CD4-positive, alpha-beta T cell (primary cell): ENCODE data around the gene HTT-AS. TPM values are rescaled to one million over a fixed set of nuclear protein-coding genes. Genes with fewer than 3 reads are reported as not detected.

ENCODE experiments used
- ATAC-seq: fragments of 200-7000 bp; cut with Tn5 transposase; one replicate; pipeline ENCODE4 v1.10.0; 2022; ENCODE audit warnings: mild to moderate bottlenecking; ENCODE audit not compliant: poor library complexity
- CTCF ChIA-PET: fragments of 350-600 bp; sonication (Branson Sonifier 250); formaldehyde crosslinking; loops from one replicate; lab custom pipeline; 2021; ENCODE audit warnings: antibody characterized with exemption, inconsistent platforms; lab: Charles Lee
- POLR2A ChIA-PET: fragments of 350-600 bp; sonication (Branson Sonifier 250); formaldehyde crosslinking; loops from one replicate; lab custom pipeline; 2021; ENCODE audit warnings: antibody characterized with exemption, inconsistent platforms; lab: Charles Lee
- DNase-seq, 14 experiments: peaks; one replicate each; pipeline ENCODE4 v3.0.0-alpha.2; 2013 to 2020; ENCODE audit warnings: mixed read lengths in 2 of 14
- H3K27ac ChIP-seq, 2 donors: one replicate each; pipeline versions ENCODE4 v1.5.1 to v1.7.0; 2013; ENCODE audit warnings: low read length in 2 of 2, low read depth in 1 of 2, mild to moderate bottlenecking in 1 of 2
- H3K27me3 ChIP-seq, 2 experiments: 1 replicate in 1 of 2; 2 replicates in 1 of 2; pipeline versions ENCODE4 v1.6.1 to v1.7.0; 2013; ENCODE audit warnings: low read length in 2 of 2, control low read depth in 1 of 2, mild to moderate bottlenecking in 1 of 2, moderate library complexity in 1 of 2; ENCODE audit not compliant: insufficient read depth in 2 of 2, control insufficient read depth in 1 of 2
- H3K36me3 ChIP-seq: one replicate; pipeline ENCODE4 v1.6.1; 2013; ENCODE audit warnings: low read length, control low read depth; ENCODE audit not compliant: insufficient read depth
- H3K4me1 ChIP-seq: one replicate; pipeline ENCODE4 v1.6.1; 2013; ENCODE audit warnings: low read length, control low read depth; ENCODE audit not compliant: insufficient read depth
- H3K4me3 ChIP-seq: one replicate; pipeline ENCODE4 v1.5.1; 2013; ENCODE audit warnings: mild to moderate bottlenecking, low read length, moderate library complexity
- H3K9me3 ChIP-seq, 2 experiments: 1 replicate in 1 of 2; 2 replicates in 1 of 2; pipeline versions ENCODE4 v1.6.1 to v1.7.0; 2013; ENCODE audit warnings: low read length in 2 of 2, mild to moderate bottlenecking in 2 of 2, control low read depth in 1 of 2, moderate library complexity in 1 of 2; ENCODE audit not compliant: control insufficient read depth in 1 of 2, insufficient read depth in 1 of 2
- H3K27ac Mint-ChIP-seq: one replicate; pipeline ENCODE4 v1.8.0; 2020; ENCODE audit warnings: mixed read lengths
- H3K27me3 Mint-ChIP-seq: one replicate; pipeline ENCODE4 v1.8.0; 2021; ENCODE audit warnings: mixed read lengths
- H3K36me3 Mint-ChIP-seq: one replicate; pipeline ENCODE4 v1.8.0; 2021; ENCODE audit warnings: low read depth, mixed read lengths
- H3K4me1 Mint-ChIP-seq: one replicate; pipeline ENCODE4 v1.8.0; 2021; ENCODE audit warnings: low read depth, mixed read lengths
- H3K4me3 Mint-ChIP-seq: one replicate; pipeline ENCODE4 v1.8.0; 2020; ENCODE audit warnings: mild to moderate bottlenecking, mixed read lengths
- H3K9me3 Mint-ChIP-seq: one replicate; pipeline ENCODE4 v1.8.0; 2020; ENCODE audit warnings: mixed read lengths
- intact Hi-C, 2 experiments: fragments of 100-400 bp; cut with DNase I in 1 of 2; cut with micrococcal nuclease in 1 of 2; formaldehyde crosslinking; loops; one replicate each; pipeline versions ENCODE4 v1.15.1 to v1.9.0; 2023 to 2025; cut with DNase I, micrococcal nuclease
- total RNA-seq, 174 experiments: library from RNA in 2 of 174; stranded (reverse) in 2 of 174; gene quantifications; one replicate each; pipeline ENCODE4 v1.2.3 and lab custom pipeline; 2021 to 2026
- TF ChIP-seq, protein P1 (sequence below): fragments of 200-600 bp; IDR thresholded peaks from one replicate; pipeline ENCODE4 v1.8.0; 2022; ENCODE audit warnings: antibody characterized with exemption, mild to moderate bottlenecking

The HTT-AS gene
- total RNA-seq, 2 experiments from 2014 or later, result not detected

DNA sequence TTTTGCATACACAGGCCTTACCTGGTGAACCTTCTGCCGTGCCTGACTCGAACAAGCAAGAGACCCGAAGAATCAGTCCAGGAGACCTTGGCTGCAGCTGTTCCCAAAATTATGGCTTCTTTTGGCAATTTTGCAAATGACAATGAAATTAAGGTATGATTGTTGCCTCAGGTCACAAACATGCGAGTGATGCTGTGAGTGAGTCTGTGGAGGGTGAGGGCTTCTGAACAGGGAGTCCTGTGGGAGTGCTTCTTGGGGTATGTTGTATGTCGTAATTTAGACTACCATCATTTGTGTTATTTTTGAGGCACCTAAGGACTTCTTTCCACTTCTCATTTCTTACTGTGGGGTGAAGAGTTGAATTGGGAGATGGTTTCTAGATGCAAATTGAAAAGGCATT, 32.9 kb upstream of the HTT-AS start:
- no peaks in the 10 kb centered on the region for H3K27me3 ChIP-seq
- peaks cover 45% of the 10 kb centered on the region for H3K36me3 ChIP-seq
- ChIA-PET POLR2A (interaction anchor here (1.6 kb wide), 1 partner anchor 33 kb away, joined by 7 read pairs; the partner anchor contains the start of genes HTT and HTT-AS), CTCF (interaction anchor here (0.6 to 2.4 kb wide), 8 partner anchors 10 to 34 kb away, joined by 3 to 9 read pairs (median 4); partner anchors contain the start of genes HTT and HTT-AS)
- ATAC-seq (no peak), DNase-seq (no peak)
- H3K36me3 Mint-ChIP-seq, result peaks cover 83% of the 10 kb centered on the region
- no peak overlapping the region for H3K27ac Mint-ChIP-seq
- no peaks in the 10 kb centered on the region for H3K9me3 Mint-ChIP-seq
- no peak overlapping the region for H3K27ac ChIP-seq
- H3K4me3 ChIP-seq, result no peak overlapping the region
- H3K27me3 Mint-ChIP-seq, result no peaks in the 10 kb centered on the region
- peaks cover 5% of the 10 kb centered on the region for H3K4me1 ChIP-seq
- no peaks in the 10 kb centered on the region for H3K9me3 ChIP-seq
- TF ChIP-seq, protein P1, sequence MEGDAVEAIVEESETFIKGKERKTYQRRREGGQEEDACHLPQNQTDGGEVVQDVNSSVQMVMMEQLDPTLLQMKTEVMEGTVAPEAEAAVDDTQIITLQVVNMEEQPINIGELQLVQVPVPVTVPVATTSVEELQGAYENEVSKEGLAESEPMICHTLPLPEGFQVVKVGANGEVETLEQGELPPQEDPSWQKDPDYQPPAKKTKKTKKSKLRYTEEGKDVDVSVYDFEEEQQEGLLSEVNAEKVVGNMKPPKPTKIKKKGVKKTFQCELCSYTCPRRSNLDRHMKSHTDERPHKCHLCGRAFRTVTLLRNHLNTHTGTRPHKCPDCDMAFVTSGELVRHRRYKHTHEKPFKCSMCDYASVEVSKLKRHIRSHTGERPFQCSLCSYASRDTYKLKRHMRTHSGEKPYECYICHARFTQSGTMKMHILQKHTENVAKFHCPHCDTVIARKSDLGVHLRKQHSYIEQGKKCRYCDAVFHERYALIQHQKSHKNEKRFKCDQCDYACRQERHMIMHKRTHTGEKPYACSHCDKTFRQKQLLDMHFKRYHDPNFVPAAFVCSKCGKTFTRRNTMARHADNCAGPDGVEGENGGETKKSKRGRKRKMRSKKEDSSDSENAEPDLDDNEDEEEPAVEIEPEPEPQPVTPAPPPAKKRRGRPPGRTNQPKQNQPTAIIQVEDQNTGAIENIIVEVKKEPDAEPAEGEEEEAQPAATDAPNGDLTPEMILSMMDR, result no peak
- intact Hi-C loops, result loop anchor here (1.0 to 10.0 kb wide), 4 partner anchors 30 to 373 kb away; no protein-coding TSS in a partner anchor
- H3K4me1 Mint-ChIP-seq, result peaks cover 5% of the 10 kb centered on the region
- no peak overlapping the region for H3K4me3 Mint-ChIP-seq

DNA sequence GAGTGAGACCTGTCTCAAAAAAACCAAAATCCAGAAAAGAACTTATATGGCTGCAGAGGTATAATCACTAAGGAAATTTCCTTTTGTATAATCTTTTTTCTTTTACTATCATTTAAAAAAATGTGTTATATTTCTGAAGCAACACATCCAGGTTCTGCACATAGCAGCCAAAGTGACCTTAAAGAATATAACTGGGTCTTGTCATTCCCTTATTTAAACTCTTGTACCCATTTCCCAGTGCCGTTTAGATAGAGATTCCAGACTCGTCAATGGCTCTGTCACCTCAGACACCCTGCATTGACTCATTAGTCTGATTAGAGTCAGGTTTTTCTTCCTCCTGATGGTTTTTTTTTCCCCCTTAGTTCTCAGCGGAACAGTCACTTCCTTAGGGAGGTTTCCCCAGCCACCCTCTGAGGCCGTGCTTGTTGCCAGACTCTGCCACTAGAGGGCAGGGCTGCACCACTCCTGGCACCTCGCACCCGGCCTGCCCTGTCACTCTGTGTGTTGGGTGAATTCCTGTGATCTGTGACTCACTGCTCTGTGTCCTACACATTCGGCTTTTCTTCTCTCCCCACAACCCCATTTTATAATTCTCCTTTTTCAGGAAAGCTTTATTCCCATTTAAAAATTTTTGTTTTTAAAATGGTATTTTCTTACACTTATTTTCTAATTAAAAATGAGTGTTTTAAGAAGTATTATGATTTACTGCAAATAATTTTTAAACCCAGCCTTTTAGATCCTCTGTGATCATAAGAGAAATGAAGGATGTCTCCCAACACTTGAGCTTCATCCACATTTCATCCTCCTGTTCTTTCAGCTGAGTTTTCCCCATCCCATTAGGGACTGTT, 32.2 kb upstream of the HTT-AS start:
- POLR2A ChIA-PET, result interaction anchor here (1.6 kb wide), 1 partner anchor 32 kb away, joined by 7 read pairs; the partner anchor contains the start of genes HTT and HTT-AS
- no peak overlapping the region for H3K4me3 Mint-ChIP-seq
- Histone ChIP-seq H3K4me3 (no peak overlapping the region), H3K27me3 (no peaks in the 10 kb centered on the region), H3K36me3 (peaks cover 45% of the 10 kb centered on the region), H3K4me1 (peaks cover 5% of the 10 kb centered on the region), H3K27ac (no peak overlapping the region), H3K9me3 (no peaks in the 10 kb centered on the region)
- no peaks in the 10 kb centered on the region for H3K9me3 Mint-ChIP-seq
- H3K27ac Mint-ChIP-seq, result peak overlapping the region; percentile 1
- intact Hi-C loops, result loop anchor here (1.0 to 10.0 kb wide), 6 partner anchors 30 to 774 kb away; no protein-coding TSS in a partner anchor
- ATAC-seq (peak; percentile 99), DNase-seq (peak; percentile 64 to 92 (median 80))
- TF ChIP-seq, protein P1, result peak; percentile 99
- CTCF ChIA-PET, result interaction anchor here (0.6 to 2.4 kb wide), 9 partner anchors 10 to 374 kb away, joined by 3 to 9 read pairs (median 4); partner anchors contain the start of genes HTT and HTT-AS
- peaks cover 82% of the 10 kb centered on the region for H3K36me3 Mint-ChIP-seq
- peaks cover 7% of the 10 kb centered on the region for H3K4me1 Mint-ChIP-seq
- H3K27me3 Mint-ChIP-seq, result no peaks in the 10 kb centered on the region

DNA sequence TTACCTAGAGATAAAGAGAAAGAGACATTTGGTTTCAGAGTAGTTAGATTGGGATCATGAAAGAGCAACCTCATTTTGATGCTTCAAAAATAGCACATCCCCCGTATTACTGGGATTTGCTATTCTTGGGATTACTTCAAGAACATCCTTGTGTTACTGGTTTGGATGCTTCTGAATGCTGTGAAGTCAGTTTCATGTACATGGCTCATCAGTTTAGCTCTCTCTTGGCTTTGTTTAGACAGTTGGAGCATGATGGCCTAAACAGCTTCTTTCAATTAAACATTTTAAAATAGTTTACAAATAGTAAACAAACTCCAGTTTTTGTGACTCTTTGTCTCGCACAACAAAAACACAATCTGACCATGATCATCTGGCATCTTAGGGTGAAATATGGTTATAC, 24.0 kb upstream of the HTT-AS start:
- ChIA-PET CTCF (no interaction called here), POLR2A (no interaction called here)
- Histone ChIP-seq H3K4me3 (no peak overlapping the region), H3K4me1 (no peaks in the 10 kb centered on the region), H3K27me3 (no peaks in the 10 kb centered on the region), H3K27ac (no peak overlapping the region), H3K9me3 (no peaks in the 10 kb centered on the region), H3K36me3 (peaks cover 38% of the 10 kb centered on the region)
- H3K9me3 Mint-ChIP-seq, result no peaks in the 10 kb centered on the region
- ATAC-seq (no peak), DNase-seq (no peak)
- H3K27me3 Mint-ChIP-seq, result no peaks in the 10 kb centered on the region
- intact Hi-C loops, result no loop called here
- TF ChIP-seq, protein P1, result no peak
- peaks cover 6% of the 10 kb centered on the region for H3K4me1 Mint-ChIP-seq
- peaks cover 81% of the 10 kb centered on the region for H3K36me3 Mint-ChIP-seq
- peak overlapping the region; percentile 36 for H3K27ac Mint-ChIP-seq
- H3K4me3 Mint-ChIP-seq, result no peak overlapping the region
